T-helper 1 cell (primary cell): ENCODE measurements around the gene SLC7A9.
"Not testable (repeated sequence)": the region's sequence is repeated elsewhere in the genome, so short reads cannot be mapped to it uniquely, and the experiment has no call there.

Experiments used
- DNase-seq, 5 donors: peaks; one replicate each; pipeline ENCODE4 v3.0.0-alpha.2; 2012 to 2020

SLC7A9 gene

DNA sequence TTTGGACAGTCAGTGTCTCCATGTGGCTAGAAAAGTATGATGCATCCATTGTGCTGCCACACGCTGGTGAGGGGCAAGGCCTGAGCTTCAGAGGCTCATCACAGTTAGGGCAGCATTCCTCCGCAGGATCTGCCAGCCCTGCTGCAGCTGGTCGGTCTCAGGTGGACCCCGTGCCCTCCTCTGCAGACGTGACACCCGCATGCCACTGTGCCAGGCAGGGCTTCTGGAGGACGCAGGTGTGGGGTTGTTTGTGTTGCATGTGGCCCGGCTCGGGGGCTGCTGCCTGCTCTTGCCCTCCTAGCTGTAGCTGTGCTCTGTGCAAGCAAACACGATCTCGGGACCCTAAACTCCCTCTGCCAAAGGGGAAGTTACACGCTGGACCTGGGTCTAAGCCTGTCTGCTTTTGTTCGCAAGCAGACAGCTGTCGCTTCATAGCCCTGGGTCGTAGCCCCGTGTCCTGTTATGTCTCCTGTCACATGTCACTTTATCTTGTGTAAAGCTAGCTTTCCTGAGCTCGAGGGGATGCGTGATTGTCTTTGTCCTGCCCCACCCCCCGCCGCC lies 45.3 kb downstream of the SLC7A9 start:
- DNase-seq: no peak

DNA sequence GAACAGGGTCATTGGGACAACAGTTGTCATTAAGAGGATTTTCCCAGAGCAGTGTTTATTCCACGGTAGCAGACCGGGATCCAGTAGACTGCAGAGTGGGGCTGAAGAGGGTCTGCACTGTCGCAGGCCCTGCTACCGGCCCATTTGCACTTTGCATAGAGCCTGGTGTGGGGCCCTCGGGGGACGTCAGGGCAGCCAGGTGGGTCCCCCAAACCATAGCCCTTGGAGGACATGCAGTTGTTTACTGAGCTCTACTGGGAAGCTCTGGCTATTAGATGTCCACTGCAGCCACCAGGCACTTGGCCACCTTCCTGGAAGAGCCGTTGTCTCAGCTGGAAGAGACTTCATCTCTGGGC lies 45.8 kb downstream of the SLC7A9 start:
- DNase-seq: no peak

DNA sequence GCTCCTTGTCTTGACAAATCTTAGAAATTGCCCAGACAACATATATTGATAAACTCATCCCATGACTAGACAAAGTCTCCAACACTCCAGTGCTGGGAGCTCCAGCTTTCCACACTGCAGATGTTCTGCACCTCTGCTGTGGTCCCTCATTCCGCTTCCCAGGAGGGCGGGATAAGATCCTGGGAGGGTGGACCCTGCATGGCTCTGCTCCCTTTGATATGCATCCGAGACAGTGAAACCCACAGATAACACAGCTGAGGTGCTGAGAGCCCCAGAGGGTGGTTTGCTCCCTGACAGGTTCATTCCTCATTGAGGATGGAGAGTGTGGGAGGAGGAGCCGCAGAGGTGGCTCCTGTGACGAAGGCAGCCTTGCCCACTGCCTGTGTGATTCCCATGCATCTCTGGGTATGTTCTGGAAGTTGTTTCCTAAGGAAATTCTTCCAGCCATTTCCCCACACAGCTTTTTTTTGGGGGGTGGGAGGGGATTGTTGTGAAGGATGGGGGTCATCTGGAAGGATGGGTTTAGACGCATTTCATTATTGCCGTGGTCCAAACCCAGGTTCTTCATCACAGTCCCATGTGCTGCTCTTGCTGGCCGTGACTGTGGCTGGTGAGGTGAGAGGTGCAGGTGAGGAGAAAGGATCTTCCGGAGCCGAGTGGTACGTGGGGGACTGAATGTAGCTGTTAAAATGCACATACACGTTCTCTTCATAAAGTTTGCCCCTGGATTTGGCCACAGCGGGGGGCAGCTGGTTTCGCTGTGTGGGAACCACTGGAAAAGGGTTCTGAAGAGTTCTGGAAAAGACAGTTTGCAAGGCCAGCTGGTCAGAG lies 46.4 kb downstream of the SLC7A9 start:
- no peak for DNase-seq

DNA sequence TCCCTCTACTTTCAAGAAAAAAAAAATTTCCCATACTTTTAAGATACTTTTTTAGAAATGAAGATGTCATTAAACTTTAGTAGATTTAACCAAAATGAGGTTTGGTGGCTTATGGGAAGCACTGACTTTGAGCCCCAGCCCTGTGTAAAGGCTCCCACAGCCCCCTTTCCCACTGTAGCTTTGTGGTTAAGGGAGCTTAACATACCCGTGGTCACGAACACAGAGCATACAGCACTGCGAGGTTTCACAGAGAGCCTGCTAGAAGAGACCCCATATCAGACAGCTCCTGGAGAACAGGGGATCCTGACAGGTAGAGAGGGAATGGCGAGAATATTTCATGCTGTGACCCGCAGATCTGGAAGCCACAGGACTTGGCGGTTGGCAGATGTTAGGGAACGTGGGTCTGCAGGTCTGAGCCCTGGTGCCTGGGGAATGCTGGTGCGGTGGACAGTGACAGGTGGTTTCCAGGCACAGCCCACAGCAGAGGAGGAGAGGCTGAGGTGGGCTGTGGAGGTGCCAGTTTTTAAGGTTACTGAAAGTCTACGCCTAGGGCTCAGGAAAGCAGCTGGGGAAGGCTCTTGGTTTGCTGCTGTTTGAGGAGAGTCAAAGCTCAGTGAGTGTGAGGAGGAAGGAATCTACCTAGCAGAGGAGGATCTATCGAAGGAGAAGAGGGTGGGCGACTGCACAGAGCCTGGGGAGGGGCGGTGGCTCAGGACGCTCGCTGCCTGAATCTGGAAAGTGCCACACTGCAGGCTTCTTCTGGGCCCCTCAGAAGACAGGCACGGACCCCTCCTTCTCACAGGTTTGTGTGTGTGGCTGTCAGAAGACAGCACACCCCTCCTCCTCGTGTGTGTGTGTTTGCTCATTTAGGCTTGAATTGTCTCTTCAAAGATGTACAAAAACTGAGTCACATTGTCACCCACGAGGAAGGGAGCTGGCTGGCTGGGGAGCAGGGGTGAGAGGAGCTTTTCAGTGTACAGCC lies 49.9 kb downstream of the SLC7A9 start:
- no peak for DNase-seq

DNA sequence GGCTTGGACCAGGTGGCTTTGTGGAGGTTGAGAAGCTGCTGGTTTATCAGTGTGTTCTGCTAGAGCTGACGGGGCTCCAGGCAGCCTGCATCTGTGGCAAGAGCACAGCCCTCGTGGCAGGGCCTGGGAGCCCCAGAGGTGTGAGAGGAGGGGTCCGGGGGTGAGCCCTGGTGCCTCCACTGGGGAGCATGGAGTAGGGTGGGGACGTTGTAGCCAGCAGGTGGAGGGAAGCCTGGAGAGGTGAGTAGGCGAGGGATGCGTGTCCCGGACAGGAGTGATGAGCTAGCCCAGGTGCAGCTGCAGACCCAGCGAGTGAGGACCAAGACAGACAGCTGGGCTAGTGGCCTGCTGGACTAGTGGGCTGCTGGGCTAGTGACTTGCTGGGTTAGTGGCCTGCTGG lies 51.0 kb downstream of the SLC7A9 start:
- DNase-seq: no peak

DNA sequence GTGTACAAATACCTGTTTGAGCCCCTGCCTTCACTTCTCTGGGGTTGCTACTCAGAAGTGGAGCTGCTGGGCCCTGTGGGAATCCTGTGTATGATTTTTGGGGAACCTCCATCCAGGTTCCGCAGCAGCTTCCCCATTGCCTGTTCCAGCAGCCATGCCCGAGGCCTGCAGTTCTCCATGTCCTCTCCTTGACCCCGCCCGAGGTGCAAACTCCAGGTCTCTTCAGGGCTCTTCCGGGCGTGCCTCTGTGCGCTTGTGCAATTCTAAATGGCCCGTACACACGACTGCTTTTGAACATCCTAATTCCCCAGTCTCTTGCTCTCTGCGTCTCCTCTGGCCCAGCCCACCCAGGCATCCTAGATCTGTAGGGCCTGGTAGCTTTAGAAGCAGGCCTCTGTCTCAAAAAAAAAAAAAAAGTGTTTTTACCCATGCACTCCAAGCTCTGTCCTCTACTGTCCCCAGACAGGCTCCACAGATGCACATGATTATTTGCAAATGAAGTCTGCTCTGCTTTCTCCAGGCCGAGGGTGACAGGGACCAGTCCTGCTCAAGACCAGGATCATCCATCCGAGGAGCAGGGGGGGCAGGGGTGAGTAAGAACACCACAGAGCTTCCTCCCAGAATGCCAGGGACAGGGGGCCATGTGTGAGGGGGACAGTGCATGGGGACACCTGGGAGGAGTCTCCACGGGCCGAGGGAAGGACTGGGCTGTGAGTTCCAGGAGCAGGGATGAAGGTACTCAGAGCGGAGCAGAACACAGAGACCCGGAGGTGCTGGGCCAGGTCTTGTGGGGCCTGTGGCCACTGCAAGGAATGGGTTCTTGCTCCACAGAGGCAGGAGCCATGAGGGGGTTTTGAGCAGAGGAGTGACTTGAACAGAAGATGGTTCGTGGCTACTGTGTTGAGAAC lies 51.7 kb downstream of the SLC7A9 start:
- no peak for DNase-seq

DNA sequence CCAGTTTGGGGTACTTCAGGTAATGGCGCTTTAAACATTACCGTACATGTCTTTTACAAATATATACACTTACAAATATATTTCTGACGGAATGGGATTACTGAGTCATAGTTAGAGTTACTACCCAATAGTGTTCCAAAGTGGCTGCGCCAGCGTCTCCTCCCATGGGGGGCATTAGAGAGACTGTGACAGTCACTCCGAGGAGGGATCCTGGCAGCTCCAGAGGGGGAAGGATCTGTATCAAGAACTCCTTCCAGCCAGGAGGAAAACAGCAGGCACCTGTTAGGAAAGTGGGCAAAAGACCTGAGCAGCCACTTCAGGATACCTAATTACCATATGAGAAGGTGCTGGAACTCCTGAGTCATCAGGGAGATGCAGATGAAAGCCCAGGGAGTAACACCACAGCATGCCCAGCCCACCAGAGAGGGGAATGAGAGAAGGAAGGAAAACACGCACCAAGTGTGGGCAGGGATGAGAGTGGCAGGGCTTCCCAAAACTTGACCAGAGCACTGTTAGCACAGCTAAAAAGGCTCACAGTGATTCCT lies 52.9 kb downstream of the SLC7A9 start:
- DNase-seq: no peak

DNA sequence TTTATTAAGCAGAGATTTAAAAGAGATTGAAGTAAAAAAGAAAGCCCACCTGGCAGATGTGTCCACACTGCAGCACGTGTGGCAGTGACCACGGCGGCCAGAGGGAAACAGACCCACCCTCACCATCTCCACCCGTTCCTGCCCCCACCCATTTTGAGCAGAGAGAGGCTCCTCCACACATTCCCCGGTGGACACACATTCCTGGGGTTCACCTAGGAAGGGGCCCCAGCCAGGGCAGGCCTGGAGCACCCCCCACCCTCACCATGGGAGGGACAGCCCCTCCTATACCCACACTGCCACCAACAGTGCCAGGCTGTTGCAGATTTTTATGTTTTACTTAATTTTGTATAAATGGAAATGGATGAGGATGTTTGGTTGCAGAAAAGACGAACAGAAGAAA lies 54.9 kb downstream of the SLC7A9 start:
- DNase-seq: no peak

DNA sequence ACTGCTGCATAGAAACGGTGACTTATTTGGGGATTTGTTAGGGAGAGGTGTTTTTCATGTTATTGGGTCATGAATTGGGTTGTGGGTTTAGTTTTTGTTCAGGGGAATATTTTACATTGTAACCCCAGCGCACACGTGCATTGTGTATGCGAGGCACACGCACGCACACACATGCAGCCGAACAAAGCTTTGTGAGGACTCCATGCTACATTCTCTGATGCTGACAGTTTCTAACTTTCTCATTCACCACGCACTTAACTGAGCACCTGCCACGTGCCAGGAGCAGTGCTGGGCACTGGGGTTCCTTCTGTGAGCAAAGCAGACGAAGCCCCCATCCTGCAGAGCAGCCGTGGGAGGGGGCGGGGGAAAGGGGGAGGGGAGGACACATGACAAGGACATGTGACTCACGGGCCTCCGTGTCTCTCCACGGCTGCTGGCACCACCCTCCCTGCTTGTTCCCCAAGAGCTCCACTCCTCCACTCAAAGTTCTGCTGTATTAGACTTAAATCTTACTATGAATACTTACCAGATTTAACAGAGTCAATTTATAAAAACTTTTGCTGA lies 55.6 kb downstream of the SLC7A9 start:
- no peak for DNase-seq

DNA sequence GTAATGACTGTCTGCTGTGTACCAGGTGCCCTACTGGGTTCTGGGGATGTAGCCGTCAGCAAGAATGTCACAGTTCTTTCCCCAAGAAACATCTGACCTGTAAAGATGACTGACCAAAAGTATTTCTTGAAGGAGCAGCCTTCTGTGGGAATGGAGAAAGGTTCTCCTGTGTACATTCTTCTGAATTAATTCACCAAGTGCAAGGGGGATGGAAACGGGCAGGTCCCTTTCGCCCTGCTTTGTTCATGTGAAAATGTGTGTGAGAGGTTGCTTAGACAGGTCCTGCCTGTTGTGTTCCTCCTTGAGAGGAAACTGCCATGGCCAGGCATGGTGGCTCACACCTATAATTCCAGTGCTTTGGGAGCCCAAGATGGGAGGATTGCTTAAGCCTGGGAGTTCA lies 57.0 kb downstream of the SLC7A9 start:
- no peak for DNase-seq

DNA sequence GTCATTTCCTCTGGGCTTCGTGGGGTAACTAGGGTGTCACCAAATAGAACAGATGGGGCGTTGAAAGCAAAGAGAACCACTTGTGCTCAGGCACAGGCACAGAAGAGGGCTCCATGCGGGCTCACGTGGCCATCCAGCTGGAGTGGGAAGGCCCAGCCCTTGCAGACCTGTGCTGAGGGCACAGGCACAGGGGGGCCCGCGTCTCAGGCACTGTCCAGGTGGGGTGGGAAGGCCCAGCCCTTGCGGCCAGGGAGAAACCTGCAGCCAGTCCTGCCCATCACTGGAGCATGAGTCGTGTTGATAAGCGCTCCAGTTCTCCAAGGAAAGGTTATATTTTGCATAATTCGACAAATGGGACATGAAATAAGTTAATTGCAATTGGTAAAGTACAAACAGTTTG lies 57.5 kb downstream of the SLC7A9 start:
- no peak for DNase-seq

DNA sequence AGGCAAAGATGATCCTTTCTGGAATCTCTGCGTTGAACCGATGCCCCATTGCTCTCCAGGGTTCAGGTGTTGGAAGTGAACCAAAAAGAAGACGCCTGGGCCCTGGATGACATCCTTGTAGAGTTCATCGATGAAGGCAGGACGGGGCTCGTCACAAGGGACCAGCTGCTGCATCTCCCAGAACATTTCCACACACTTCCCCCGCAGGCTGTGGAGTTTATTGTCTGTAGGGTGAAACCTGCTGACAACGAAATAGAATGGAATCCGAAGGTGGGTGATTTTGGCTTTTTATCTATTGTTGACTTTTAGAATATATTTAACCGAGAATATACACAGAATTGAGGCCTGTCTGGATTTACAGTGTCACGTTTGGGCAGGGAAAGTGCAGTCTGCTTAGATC lies 58.4 kb downstream of the SLC7A9 start:
- no peak for DNase-seq

DNA sequence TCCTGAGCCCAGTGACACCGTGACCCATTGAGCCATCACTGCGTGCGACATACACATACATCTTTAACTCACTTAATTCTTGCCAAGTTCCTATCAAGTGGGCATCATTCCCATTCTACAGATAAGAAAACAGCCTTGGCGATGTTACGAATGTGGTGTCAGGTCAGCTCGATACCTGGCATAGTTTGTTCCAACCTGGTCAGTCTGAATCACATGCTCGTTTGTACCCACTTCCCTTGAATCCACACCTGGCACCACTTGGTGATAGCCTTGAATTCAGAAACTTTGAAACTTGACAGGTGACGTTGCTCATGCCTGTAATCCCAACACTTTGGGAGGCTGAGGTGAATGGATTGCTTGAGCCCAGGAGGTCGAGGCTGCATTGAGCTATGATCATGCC lies 59.1 kb downstream of the SLC7A9 start:
- no peak for DNase-seq

DNA sequence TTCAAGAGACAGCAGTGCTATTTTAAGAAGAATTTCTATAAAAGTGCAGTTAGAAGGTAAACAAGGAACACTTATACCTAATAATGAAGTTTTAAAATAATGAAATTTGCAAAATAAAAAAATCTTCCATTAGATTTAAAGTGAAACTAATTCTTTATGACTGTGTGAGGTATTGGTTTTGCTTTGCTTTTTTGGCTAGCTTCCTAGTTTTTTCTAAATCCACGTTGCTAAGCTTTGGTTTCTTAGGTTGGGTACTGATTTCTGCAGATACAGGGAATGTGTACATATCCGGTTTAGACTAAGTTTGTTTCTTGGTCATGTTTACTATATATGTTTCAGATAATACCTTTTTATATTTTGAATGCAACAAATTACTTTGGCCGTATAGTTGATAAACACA lies 59.8 kb downstream of the SLC7A9 start:
- no peak for DNase-seq

DNA sequence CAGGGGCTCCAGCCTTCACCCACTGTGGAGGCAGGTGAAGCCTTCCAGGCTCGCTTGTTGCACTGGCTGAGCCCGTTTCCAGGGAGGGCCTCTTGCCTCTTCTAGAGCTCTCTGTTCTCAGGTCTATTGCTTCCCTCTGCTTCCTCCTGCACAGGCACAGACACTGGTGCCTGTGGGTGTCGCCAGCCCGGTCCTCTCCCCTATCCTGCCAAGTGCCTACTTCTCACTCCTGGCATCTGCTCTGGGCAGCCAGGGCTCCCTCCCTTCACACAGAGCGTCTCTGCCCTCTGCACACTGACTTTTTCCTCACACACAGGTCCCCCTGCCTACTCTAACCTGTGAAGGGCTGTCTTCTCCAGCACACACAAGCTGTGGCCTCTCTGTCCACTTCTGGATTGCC lies 60.3 kb downstream of the SLC7A9 start:
- DNase-seq: no peak

DNA sequence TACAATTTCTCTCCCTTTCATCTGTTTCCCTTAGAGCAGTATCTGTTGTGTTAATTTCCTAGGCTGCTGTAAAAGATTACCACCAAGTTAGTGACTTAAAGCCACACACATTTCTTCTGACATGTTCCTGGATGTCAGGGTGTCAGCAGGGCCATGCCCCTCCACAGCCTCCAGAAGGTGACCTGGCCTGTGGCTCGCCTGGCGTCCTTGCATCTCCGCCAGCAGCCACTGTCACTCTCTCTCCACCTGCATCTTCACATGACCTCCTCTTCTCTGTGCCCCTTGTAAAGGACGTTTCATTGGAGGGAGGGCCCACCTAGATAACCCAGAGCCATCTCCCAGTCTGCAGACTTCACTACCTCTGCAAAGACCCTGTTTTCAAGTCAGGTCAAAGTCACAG lies 61.3 kb downstream of the SLC7A9 start:
- no peak for DNase-seq

DNA sequence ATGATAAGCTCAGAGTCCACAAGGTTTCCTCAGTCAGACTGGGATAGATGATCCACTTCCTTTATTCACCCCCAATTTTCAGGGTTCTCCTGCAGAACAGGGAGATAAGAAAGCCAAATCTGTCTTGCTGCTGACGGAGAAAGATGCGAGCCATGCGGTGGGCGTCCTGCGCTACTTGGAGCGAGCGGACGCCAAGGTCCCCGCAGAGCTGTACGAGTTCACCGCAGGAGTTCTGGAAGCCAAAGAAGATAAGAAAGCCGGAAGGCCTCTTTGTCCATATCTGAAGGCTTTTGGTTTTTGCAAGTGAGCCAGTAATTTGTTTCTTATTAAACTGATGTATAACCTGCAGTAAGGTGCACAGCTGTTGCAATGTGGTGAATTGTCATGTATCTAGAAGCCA lies 66.7 kb downstream of the SLC7A9 start:
- no peak for DNase-seq

DNA sequence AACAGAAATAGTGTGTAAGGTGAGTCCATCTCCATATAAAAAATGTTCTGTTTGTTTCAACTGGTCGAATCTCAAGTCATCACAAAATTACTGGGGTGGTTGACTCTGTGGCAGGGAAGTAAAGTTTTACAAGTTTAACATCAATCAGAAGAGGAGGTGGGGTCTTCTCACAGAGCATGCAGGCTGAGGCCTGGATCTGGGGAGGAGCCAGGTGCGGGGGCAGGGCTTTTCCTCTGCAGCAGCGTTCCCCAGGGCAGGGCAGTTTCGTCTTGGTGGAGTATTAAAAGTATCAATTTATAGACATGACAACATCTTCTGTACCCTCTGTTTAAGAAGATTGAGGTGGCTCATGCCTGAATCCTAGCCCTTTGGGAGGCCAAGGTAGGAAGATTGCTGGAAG lies 68.8 kb downstream of the SLC7A9 start:
- no peak for DNase-seq

DNA sequence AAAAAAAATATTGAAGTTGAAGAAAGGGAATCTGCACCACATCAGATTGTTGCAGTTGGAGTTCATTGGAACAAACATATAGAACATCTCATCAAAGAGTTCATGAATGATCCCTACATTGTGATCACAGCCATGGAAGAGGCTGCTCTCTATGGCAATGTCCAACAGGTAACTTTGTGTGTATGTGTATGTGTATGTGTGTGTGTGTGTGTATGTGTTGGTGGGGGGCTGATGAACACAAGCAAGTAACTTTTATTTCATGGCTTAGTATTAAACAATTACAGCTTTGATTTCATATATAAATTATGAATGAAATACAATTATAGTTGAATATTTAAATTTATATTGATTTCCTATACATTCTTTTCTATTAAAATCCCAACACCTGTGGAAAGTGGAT lies 69.4 kb downstream of the SLC7A9 start:
- no peak for DNase-seq

DNA sequence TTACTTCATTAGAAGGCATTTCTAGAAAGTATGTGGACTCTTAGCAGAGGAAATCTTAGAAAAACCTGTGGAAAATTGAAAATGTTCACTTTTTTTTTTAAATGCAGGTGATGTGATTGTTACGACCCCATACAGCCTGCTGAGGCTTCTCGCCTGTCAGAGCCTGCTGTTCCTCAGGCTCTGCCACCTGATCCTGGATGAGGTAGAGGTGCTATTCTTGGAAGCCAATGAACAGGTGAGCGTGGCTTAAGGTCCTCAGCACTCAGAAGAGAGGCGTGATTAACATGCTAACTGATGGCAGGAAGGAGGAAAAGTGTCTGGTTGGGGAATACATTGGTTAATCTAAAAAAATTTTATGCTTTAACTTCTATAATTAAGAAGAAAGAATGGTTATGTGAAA lies 71.4 kb downstream of the SLC7A9 start:
- no peak for DNase-seq

DNA sequence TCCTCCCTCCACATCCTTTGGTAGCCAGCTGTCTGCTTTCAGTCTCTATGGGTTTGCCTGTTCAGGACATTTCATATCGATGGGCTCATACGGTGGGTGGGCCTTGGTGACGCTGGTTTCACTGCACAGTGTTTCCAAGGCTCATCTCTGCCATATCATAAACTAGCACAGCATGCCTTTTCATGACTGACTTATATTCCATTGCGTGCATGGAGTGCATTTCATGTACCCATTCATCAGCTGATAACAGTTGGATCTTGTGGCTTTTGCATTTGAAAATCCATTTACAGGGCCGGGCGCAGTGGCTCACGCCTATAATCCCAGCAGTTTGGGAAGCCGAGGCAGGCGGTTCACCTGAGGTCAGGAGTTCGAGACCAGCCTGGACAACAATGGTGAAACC lies 80.1 kb downstream of the SLC7A9 start:
- no peak for DNase-seq

DNA sequence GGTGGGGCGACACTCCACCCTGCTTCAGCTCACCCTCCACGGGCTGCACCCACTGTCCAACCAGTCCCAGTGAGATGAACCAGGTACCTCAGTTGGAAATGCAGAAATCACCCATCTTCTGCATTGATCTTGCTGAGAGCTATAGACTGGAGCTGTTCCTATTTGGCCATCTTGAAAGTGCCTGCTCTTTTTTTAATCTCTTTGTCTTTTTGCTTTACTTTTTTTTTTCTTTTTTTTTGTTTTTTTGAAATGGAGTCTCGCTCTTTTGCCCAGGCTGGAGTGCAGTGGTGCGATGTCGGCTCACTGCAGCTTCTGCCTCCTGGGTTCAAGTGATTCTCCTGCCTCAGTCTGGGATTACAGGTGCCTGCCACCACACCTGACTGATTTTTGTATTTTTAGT lies 81.7 kb downstream of the SLC7A9 start:
- not testable (repeated sequence) for DNase-seq
